OCI-LY1 (cell line): Measurements from ENCODE around the gene DOCK2.

Source experiments
- H2AFZ ChIP-seq: fragments of 200-600 bp; sonication (generic), shearing (Covaris generic); 2 replicates; pipeline ENCODE4 v1.6.0; 2014; ENCODE audit warnings: antibody characterized with exemption, mild to moderate bottlenecking, low read length
- H3F3A ChIP-seq: fragments of 200-600 bp; sonication (generic), shearing (Covaris generic); 2 replicates; pipeline ENCODE4 v1.6.0; 2014; ENCODE audit warnings: mild to moderate bottlenecking, antibody characterized with exemption, low read length, moderate library complexity; ENCODE audit not compliant: insufficient read depth
- H3K27ac ChIP-seq: fragments of 200-600 bp; sonication (generic); 2 replicates; pipeline ENCODE4 v1.5.1; 2014; ENCODE audit warnings: low read length, mixed run types, mild to moderate bottlenecking, low read depth; ENCODE audit not compliant: poor library complexity, severe bottlenecking
- H3K27me3 ChIP-seq: fragments of 200-600 bp; sonication (generic); 2 replicates; pipeline ENCODE4 v1.6.0; 2014; ENCODE audit warnings: antibody characterized with exemption, mild to moderate bottlenecking, low read length, moderate library complexity; ENCODE audit not compliant: insufficient read depth
- H3K36me3 ChIP-seq: fragments of 200-600 bp; sonication (generic); 2 replicates; pipeline ENCODE4 v1.6.1; 2014; ENCODE audit warnings: mild to moderate bottlenecking, antibody characterized with exemption, low read length, moderate library complexity, mixed read lengths; ENCODE audit not compliant: insufficient read depth
- H3K4me1 ChIP-seq: fragments of 200-600 bp; sonication (generic); 2 replicates; pipeline ENCODE4 v1.5.1; 2014; ENCODE audit warnings: mild to moderate bottlenecking, low read length, moderate library complexity; ENCODE audit not compliant: insufficient read depth, severe bottlenecking
- H3K4me2 ChIP-seq: fragments of 200-600 bp; sonication (generic), shearing (Covaris generic); 2 replicates; pipeline ENCODE4 v1.6.1; 2014; ENCODE audit warnings: low read length
- H3K4me3 ChIP-seq: fragments of 200-600 bp; sonication (generic); 2 replicates; pipeline ENCODE4 v1.5.1; 2014; ENCODE audit warnings: low read length, low read depth, mild to moderate bottlenecking, mixed read lengths; ENCODE audit not compliant: poor library complexity, severe bottlenecking
- H3K79me2 ChIP-seq: fragments of 200-600 bp; shearing (Covaris generic); 2 replicates; pipeline ENCODE4 v1.6.1; 2016; ENCODE audit warnings: mixed run types, low read length, mixed read lengths; ENCODE audit not compliant: insufficient read depth
- H3K9ac ChIP-seq: fragments of 200-600 bp; sonication (generic), shearing (Covaris generic); 2 replicates; pipeline ENCODE4 v1.6.1; 2014; ENCODE audit warnings: mild to moderate bottlenecking, low read length, mixed read lengths
- H3K9me2 ChIP-seq: fragments of 200-600 bp; sonication (generic), shearing (Covaris generic); 2 replicates; pipeline ENCODE4 v1.6.1; 2014; ENCODE audit warnings: low read depth, mild to moderate bottlenecking, low read length, mixed read lengths
- H3K9me3 ChIP-seq: fragments of 200-600 bp; shearing (Covaris generic); 2 replicates; pipeline ENCODE4 v1.6.1; 2014; ENCODE audit warnings: low read length, mixed read lengths
- H4K20me1 ChIP-seq: fragments of 200-600 bp; sonication (generic), shearing (Covaris generic); 2 replicates; pipeline ENCODE4 v1.6.0; 2016; ENCODE audit warnings: mild to moderate bottlenecking, low read length; ENCODE audit not compliant: insufficient read depth
- CTCF ChIP-seq: fragments of 200-600 bp; sonication (generic), shearing (Covaris generic); IDR thresholded peaks from 2 replicates; pipeline ENCODE4 v1.5.1; 2017; ENCODE audit warnings: mild to moderate bottlenecking, antibody characterized with exemption, low read length, moderate library complexity, mixed read lengths
- EZH2 ChIP-seq: fragments of 200-600 bp; sonication (generic), shearing (Covaris generic); IDR thresholded peaks from 2 replicates; pipeline ENCODE4 v1.8.0; 2017; ENCODE audit warnings: borderline replicate concordance, mixed run types, mild to moderate bottlenecking, antibody characterized with exemption, low read length, moderate library complexity, mixed read lengths

DOCK2 gene

GRCh38 chr5:169814045-169814444 is 177.0 kb downstream of the DOCK2 start:
- Histone ChIP-seq H3K79me2 (no peaks in the 10 kb centered on the region), H3K9me2 (no peaks in the 10 kb centered on the region), H3K9me3 (no peaks in the 10 kb centered on the region), H2AFZ (no peak overlapping the region), H3F3A (no peaks in the 10 kb centered on the region), H3K36me3 (peaks cover 84% of the 10 kb centered on the region), H3K4me2 (no peak overlapping the region), H3K27me3 (no peaks in the 10 kb centered on the region), H3K4me3 (no peak overlapping the region), H3K27ac (no peak overlapping the region), H3K4me1 (no peaks in the 10 kb centered on the region), H4K20me1 (no peaks in the 10 kb centered on the region), H3K9ac (no peak overlapping the region)
- TF ChIP-seq CTCF (no peak), EZH2 (no peak)

- Histone ChIP-seq H4K20me1 (no peaks in the 10 kb centered on the region), H3K27ac (no peak overlapping the region), H3K9ac (no peak overlapping the region), H3K9me3 (no peaks in the 10 kb centered on the region), H3K4me1 (no peaks in the 10 kb centered on the region), H3K4me2 (no peak overlapping the region), H3K36me3 (peaks cover 85% of the 10 kb centered on the region), H3F3A (no peaks in the 10 kb centered on the region), H3K27me3 (no peaks in the 10 kb centered on the region), H2AFZ (no peak overlapping the region), H3K79me2 (no peaks in the 10 kb centered on the region), H3K4me3 (no peak overlapping the region), H3K9me2 (no peaks in the 10 kb centered on the region)
- TF ChIP-seq CTCF (no peak), EZH2 (no peak)
Measured at GRCh38 chr5:169814522-169814921, 177.4 kb downstream of the DOCK2 start.

GRCh38 chr5:169817031-169817430 is 180.0 kb downstream of the DOCK2 start:
- no peak overlapping the region for H3K9ac ChIP-seq
- H3K4me2 ChIP-seq, result no peak overlapping the region
- no peak overlapping the region for H3K27ac ChIP-seq
- no peaks in the 10 kb centered on the region for H3F3A ChIP-seq
- no peaks in the 10 kb centered on the region for H4K20me1 ChIP-seq
- H3K27me3 ChIP-seq, result no peaks in the 10 kb centered on the region
- H3K36me3 ChIP-seq, result peaks cover 67% of the 10 kb centered on the region
- H3K79me2 ChIP-seq, result no peaks in the 10 kb centered on the region
- H3K9me3 ChIP-seq, result no peaks in the 10 kb centered on the region
- H3K9me2 ChIP-seq, result no peaks in the 10 kb centered on the region
- no peak overlapping the region for H3K4me3 ChIP-seq
- no peaks in the 10 kb centered on the region for H3K4me1 ChIP-seq
- no peak overlapping the region for H2AFZ ChIP-seq
- no peak for TF ChIP-seq EZH2
- TF ChIP-seq CTCF, result no peak
